Measurements from ENCODE around the gene CALML3. TPM values are rescaled to one million over a fixed set of nuclear protein-coding genes. Genes with fewer than 3 reads are reported as not detected.

CALML3 gene
- total RNA-seq, 4 donors from 2014 or later = 196 to 799 (median 315) TPM

GRCh38 chr10:5550250-5550545 is 25.4 kb downstream of the CALML3 start:
- Histone ChIP-seq H3K4me1 (peaks cover 63 to 100% (median 73%) of the 10 kb centered on the region in 3 donors), H3K4me3 (no peak overlapping the region), H3K36me3 (no peaks in the 10 kb centered on the region), H3K27ac (peak overlapping the region; percentile 75 to 93 (median 84)), H3K27me3 (no peaks in the 10 kb centered on the region), H3K9me3 (no peaks in the 10 kb centered on the region)
- WGBS, 2 donors = 78 to 90% methylated on average over 1 of the region's 1 CpG
- no peak for DNase-seq
- TF ChIP-seq POLR2A (IDR thresholded peaks at IDR 0.05) (no peak), CTCF (IDR thresholded peaks at IDR 0.05) (no peak)
- intact Hi-C loops (cut with DNase I) = no loop called here

- DNase-seq = no peak
- intact Hi-C loops (cut with DNase I) = no loop called here
- Histone ChIP-seq H3K4me3 (no peak overlapping the region), H3K27ac (peak overlapping the region; percentile 75 to 93 (median 84)), H3K27me3 (no peaks in the 10 kb centered on the region), H3K9me3 (no peaks in the 10 kb centered on the region), H3K4me1 (peaks cover 57 to 99% (median 67%) of the 10 kb centered on the region in 3 donors), H3K36me3 (no peaks in the 10 kb centered on the region)
- 80 to 99% methylated on average over 6 to 9 of the region's 17 CpGs for WGBS, 2 donors
- no peak for TF ChIP-seq POLR2A (IDR thresholded peaks at IDR 0.05)
- no peak for TF ChIP-seq CTCF (IDR thresholded peaks at IDR 0.05)
Measured at GRCh38 chr10:5550621-5551530, 26.1 kb downstream of the CALML3 start.

- Histone ChIP-seq H3K27me3 (no peaks in the 10 kb centered on the region), H3K4me1 (peaks cover 49 to 99% (median 58%) of the 10 kb centered on the region in 3 donors), H3K9me3 (no peaks in the 10 kb centered on the region), H3K4me3 (no peak overlapping the region), H3K27ac (peak overlapping the region; percentile 75 to 93 (median 84)), H3K36me3 (no peaks in the 10 kb centered on the region)
- WGBS, 2 donors = 23 to 39% methylated on average over 6 to 14 of the region's 15 CpGs
- no peak for DNase-seq
- intact Hi-C loops (cut with DNase I) = no loop called here
- TF ChIP-seq POLR2A (IDR thresholded peaks at IDR 0.05) (no peak), CTCF (IDR thresholded peaks at IDR 0.05) (peak in 1 of 6 experiments; percentile 35)
Measured at GRCh38 chr10:5551531-5552375, 27.0 kb downstream of the CALML3 start.

- Histone ChIP-seq H3K4me3 (no peak overlapping the region), H3K27ac (peak overlapping the region; percentile 75 to 93 (median 84)), H3K4me1 (peaks cover 41 to 99% (median 50%) of the 10 kb centered on the region in 3 donors), H3K36me3 (no peaks in the 10 kb centered on the region), H3K27me3 (no peaks in the 10 kb centered on the region), H3K9me3 (no peaks in the 10 kb centered on the region)
- WGBS, 2 donors = 86 to 93% methylated on average over 14 to 22 of the region's 23 CpGs
- DNase-seq = no peak
- intact Hi-C loops (cut with DNase I) = no loop called here
- no peak for TF ChIP-seq POLR2A (IDR thresholded peaks at IDR 0.05)
- no peak for TF ChIP-seq CTCF (IDR thresholded peaks at IDR 0.05)
Measured at GRCh38 chr10:5552376-5553321, 27.9 kb downstream of the CALML3 start.
